Measurements from ENCODE around the gene BRS3.

Gene BRS3

GRCh38 chrX:136495043-136495442, 7.3 kb downstream of the BRS3 start:
- no peak for DNase-seq (ENCODE audit: low read depth in 3 of 3)

GRCh38 chrX:136496186-136496763, 8.5 kb downstream of the BRS3 start:
- no peak for DNase-seq (ENCODE audit: low read depth in 3 of 3)

GRCh38 chrX:136496764-136497555, 9.2 kb downstream of the BRS3 start:
- peak; percentile 69 to 80 (median 76) for DNase-seq (ENCODE audit: low read depth in 3 of 3)

- no peak for DNase-seq (ENCODE audit: low read depth in 3 of 3)
Measured at GRCh38 chrX:136497556-136498052, 9.9 kb downstream of the BRS3 start, which contains the start of gene HTATSF1. TSS of gene HTATSF1 (plus strand) at chrX:136497592. CDS start at chrX:136497685, 93 bp downstream.

GRCh38 chrX:136519069-136519468, 31.3 kb downstream of the BRS3 start:
- no peak for DNase-seq (ENCODE audit: low read depth in 3 of 3)

GRCh38 chrX:136523770-136524169, 36.0 kb downstream of the BRS3 start:
- no peak for DNase-seq (ENCODE audit: low read depth in 3 of 3)

GRCh38 chrX:136525738-136526606, 38.2 kb downstream of the BRS3 start:
- DNase-seq (ENCODE audit: low read depth in 3 of 3): no peak

GRCh38 chrX:136528645-136529315, 41.0 kb downstream of the BRS3 start:
- no peak for DNase-seq (ENCODE audit: low read depth in 3 of 3)

GRCh38 chrX:136529795-136530194, 42.0 kb downstream of the BRS3 start:
- no peak for DNase-seq (ENCODE audit: low read depth in 3 of 3)

- no peak for DNase-seq (ENCODE audit: low read depth in 3 of 3)
Measured at GRCh38 chrX:136531951-136532350, 44.2 kb downstream of the BRS3 start, which contains the start of gene VGLL1. TSS of gene VGLL1 (plus strand) at chrX:136532215. CDS start at chrX:136536021, 3,806 bp downstream.

- DNase-seq (ENCODE audit: low read depth in 3 of 3): no peak
Measured at GRCh38 chrX:136534131-136534530, 46.4 kb downstream of the BRS3 start.

GRCh38 chrX:136538811-136539210, 51.1 kb downstream of the BRS3 start:
- no peak for DNase-seq (ENCODE audit: low read depth in 3 of 3)

- no peak for DNase-seq (ENCODE audit: low read depth in 3 of 3)
Measured at GRCh38 chrX:136540226-136540625, 52.5 kb downstream of the BRS3 start.

GRCh38 chrX:136541294-136541693, 53.5 kb downstream of the BRS3 start:
- no peak for DNase-seq (ENCODE audit: low read depth in 3 of 3)

GRCh38 chrX:136542281-136542680, 54.5 kb downstream of the BRS3 start:
- DNase-seq (ENCODE audit: low read depth in 3 of 3): no peak

Data from stimulated activated CD4-positive, alpha-beta T cell treated with anti-CD3 and anti-CD28 coated beads, TNF-alpha, amount 100 ng/mL, for 48 hours (primary cell).